HEK293 (cell line): ENCODE results near the gene DOK4.

Experiments used
- GFI1B ChIP-seq: fragments of 450-650 bp; formaldehyde crosslinking; IDR thresholded peaks from 2 replicates; pipeline ENCODE4 v1.5.1; 2016; ENCODE audit warnings: missing biosample characterization, missing genetic modification characterization
- GLIS1 ChIP-seq: fragments of 450-650 bp; formaldehyde crosslinking; IDR thresholded peaks from 2 replicates; pipeline ENCODE4 v1.5.1; 2016; ENCODE audit warnings: missing biosample characterization, missing genetic modification characterization
- YY2 ChIP-seq: fragments of 450-650 bp; formaldehyde crosslinking; IDR thresholded peaks from 2 replicates; pipeline ENCODE4 v1.5.1; 2016; ENCODE audit warnings: missing biosample characterization, missing genetic modification characterization
- ZBTB10 ChIP-seq: fragments of 450-650 bp; formaldehyde crosslinking; IDR thresholded peaks from 2 replicates; pipeline ENCODE4 v1.5.1; 2016; ENCODE audit warnings: missing biosample characterization, missing genetic modification characterization
- ZBTB20 ChIP-seq: fragments of 450-650 bp; formaldehyde crosslinking; IDR thresholded peaks from 2 replicates; pipeline ENCODE4 v1.5.1; 2016; ENCODE audit warnings: missing biosample characterization, missing genetic modification characterization
- ZNF10 ChIP-seq: fragments of 450-650 bp; formaldehyde crosslinking; IDR thresholded peaks from 2 replicates; pipeline ENCODE4 v1.5.1; 2017; ENCODE audit warnings: missing biosample characterization, missing genetic modification characterization
- ZNF112 ChIP-seq: fragments of 450-650 bp; formaldehyde crosslinking; IDR thresholded peaks from 2 replicates; pipeline ENCODE4 v1.5.0; 2017; ENCODE audit warnings: missing biosample characterization, missing genetic modification characterization
- ZNF121 ChIP-seq: fragments of 450-650 bp; formaldehyde crosslinking; IDR thresholded peaks from 2 replicates; pipeline ENCODE4 v1.5.1; 2016; ENCODE audit warnings: missing biosample characterization, missing genetic modification characterization
- ZNF138 ChIP-seq: fragments of 450-650 bp; formaldehyde crosslinking; IDR thresholded peaks from 2 replicates; pipeline ENCODE4 v1.5.1; 2016; ENCODE audit warnings: missing biosample characterization, missing genetic modification characterization, borderline replicate concordance
- ZNF146 ChIP-seq: fragments of 450-650 bp; formaldehyde crosslinking; IDR thresholded peaks from 2 replicates; pipeline ENCODE4 v1.5.1; 2016; ENCODE audit warnings: missing biosample characterization, missing genetic modification characterization
- ZNF211 ChIP-seq: fragments of 450-650 bp; formaldehyde crosslinking; IDR thresholded peaks from 2 replicates; pipeline ENCODE4 v1.5.1; 2016; ENCODE audit warnings: low read depth, missing biosample characterization, missing genetic modification characterization
- ZNF221 ChIP-seq: fragments of 450-650 bp; formaldehyde crosslinking; IDR thresholded peaks from 2 replicates; pipeline ENCODE4 v1.5.1; 2017; ENCODE audit warnings: missing biosample characterization, missing genetic modification characterization, borderline replicate concordance
- ZNF24 ChIP-seq: fragments of 450-650 bp; formaldehyde crosslinking; IDR thresholded peaks from 2 replicates; pipeline ENCODE4 v1.5.1; 2016; ENCODE audit warnings: missing biosample characterization, missing genetic modification characterization
- ZNF292 ChIP-seq: fragments of 450-650 bp; formaldehyde crosslinking; IDR thresholded peaks from 2 replicates; pipeline ENCODE4 v1.5.1; 2016; ENCODE audit warnings: low read depth, missing biosample characterization, missing genetic modification characterization, borderline replicate concordance
- ZNF302 ChIP-seq: fragments of 450-650 bp; formaldehyde crosslinking; IDR thresholded peaks from 2 replicates; pipeline ENCODE4 v1.5.1; 2016; ENCODE audit warnings: missing biosample characterization, missing genetic modification characterization, low read depth
- ZNF362 ChIP-seq: fragments of 450-650 bp; formaldehyde crosslinking; IDR thresholded peaks from 2 replicates; pipeline ENCODE4 v1.5.1; 2016; ENCODE audit warnings: missing biosample characterization, missing genetic modification characterization
- ZNF366 ChIP-seq: fragments of 450-650 bp; formaldehyde crosslinking; conservative IDR thresholded peaks from 2 replicates; pipeline ENCODE4 v1.5.1; 2016; ENCODE audit warnings: missing biosample characterization, missing genetic modification characterization
- ZNF488 ChIP-seq: fragments of 450-650 bp; formaldehyde crosslinking; IDR thresholded peaks from 2 replicates; pipeline ENCODE4 v1.5.1; 2016; ENCODE audit warnings: missing biosample characterization, missing genetic modification characterization
- ZNF549 ChIP-seq: fragments of 450-650 bp; IDR thresholded peaks from 2 replicates; pipeline ENCODE4 v1.5.1; 2018; ENCODE audit warnings: missing biosample characterization, missing genetic modification characterization, mild to moderate bottlenecking, inconsistent platforms, moderate library complexity
- ZNF558 ChIP-seq: fragments of 450-650 bp; formaldehyde crosslinking; IDR thresholded peaks from 2 replicates; pipeline ENCODE4 v1.5.1; 2016; ENCODE audit warnings: missing biosample characterization, missing genetic modification characterization
- ZNF704 ChIP-seq: fragments of 450-650 bp; formaldehyde crosslinking; IDR thresholded peaks from 2 replicates; pipeline ENCODE4 v1.5.1; 2016; ENCODE audit warnings: missing biosample characterization, missing genetic modification characterization
- ZNF785 ChIP-seq: fragments of 450-650 bp; formaldehyde crosslinking; IDR thresholded peaks from 2 replicates; pipeline ENCODE4 v1.5.1; 2016; ENCODE audit warnings: missing biosample characterization, missing genetic modification characterization
- ZNF843 ChIP-seq: fragments of 450-650 bp; formaldehyde crosslinking; IDR thresholded peaks from 2 replicates; pipeline ENCODE4 v1.5.1; 2016; ENCODE audit warnings: missing biosample characterization, missing genetic modification characterization
- ZSCAN23 ChIP-seq: fragments of 450-650 bp; formaldehyde crosslinking; IDR thresholded peaks from 2 replicates; pipeline ENCODE4 v1.5.1; 2016; ENCODE audit warnings: missing biosample characterization, missing genetic modification characterization
- ZXDB ChIP-seq: fragments of 450-650 bp; formaldehyde crosslinking; IDR thresholded peaks from 2 replicates; pipeline ENCODE4 v1.5.1; 2016; ENCODE audit warnings: missing biosample characterization, missing genetic modification characterization
- TF ChIP-seq, protein P1 (sequence below): fragments of 450-650 bp; formaldehyde crosslinking; IDR thresholded peaks from 2 replicates; pipeline ENCODE4 v1.5.1; 2016; ENCODE audit warnings: missing biosample characterization, missing genetic modification characterization, low read depth
- TF ChIP-seq, protein P2 (sequence below): fragments of 450-650 bp; formaldehyde crosslinking; conservative IDR thresholded peaks from 2 replicates; pipeline ENCODE4 v1.5.1; 2016; ENCODE audit warnings: low read depth, missing biosample characterization, missing genetic modification characterization

The DOK4 gene

DNA sequence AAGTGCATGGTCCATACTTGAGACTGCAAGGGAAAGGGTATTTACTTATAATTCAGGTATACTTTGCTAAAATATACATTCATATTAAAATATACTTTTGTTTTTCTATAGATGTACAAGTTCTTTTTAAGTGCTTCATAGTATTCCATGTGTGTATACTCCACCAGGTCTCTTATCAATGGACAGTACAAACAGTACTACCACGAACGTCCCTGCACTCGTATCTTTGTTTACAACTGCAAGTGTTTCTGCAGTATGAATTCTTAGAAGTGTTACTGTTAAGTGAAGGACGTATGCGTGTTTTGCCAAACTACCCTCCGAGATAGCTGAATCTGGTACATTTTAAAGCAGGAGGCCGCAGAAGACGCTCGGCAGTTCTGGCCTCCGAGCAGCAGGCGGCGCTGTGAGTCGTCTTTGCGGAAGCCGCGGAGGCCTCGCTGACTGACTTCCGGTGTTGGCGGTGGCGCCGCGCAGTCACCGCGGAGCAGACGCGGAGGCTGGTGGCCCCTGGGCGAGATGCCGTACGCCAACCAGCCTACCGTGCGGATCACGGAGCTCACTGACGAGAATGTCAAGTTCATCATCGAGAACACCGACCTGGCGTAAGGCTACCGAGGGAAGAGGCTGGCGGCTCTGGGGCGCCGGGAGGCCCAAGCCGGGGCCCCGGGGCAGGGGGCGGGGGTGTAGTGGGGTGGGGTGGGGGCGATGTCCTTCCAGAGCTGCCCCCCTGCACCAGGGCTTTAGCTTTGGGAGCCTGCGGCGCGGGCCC lies 23.9 kb downstream of the DOK4 start, which contains the start of gene POLR2C (continued):
- no peak for TF ChIP-seq ZBTB10 (tag by site-specific recombination)
- peak; percentile 76 for TF ChIP-seq YY2
- no peak for TF ChIP-seq ZNF549 (tag by site-specific recombination)
- no peak for TF ChIP-seq ZNF704
- no peak for TF ChIP-seq ZNF121
- no peak for TF ChIP-seq ZSCAN23 (tag by site-specific recombination)
- peak; percentile 88 for TF ChIP-seq ZXDB
- TF ChIP-seq ZNF785 (tag by site-specific recombination): no peak
- no peak for TF ChIP-seq ZNF221
- peak; percentile 57; the same call in 1 of the 2 replicates for TF ChIP-seq ZBTB20 (tag by site-specific recombination)
- no peak for TF ChIP-seq ZNF292
- TF ChIP-seq ZNF366 (tag by site-specific recombination): no peak
- no peak for TF ChIP-seq ZNF362 (tag by site-specific recombination)
- TF ChIP-seq ZNF558: no peak
- peak; percentile 66 for TF ChIP-seq ZNF146 (tag by site-specific recombination)
- TF ChIP-seq ZNF843: peak; percentile 52; the same call in 1 of the 2 replicates
- TF ChIP-seq, protein P1, sequence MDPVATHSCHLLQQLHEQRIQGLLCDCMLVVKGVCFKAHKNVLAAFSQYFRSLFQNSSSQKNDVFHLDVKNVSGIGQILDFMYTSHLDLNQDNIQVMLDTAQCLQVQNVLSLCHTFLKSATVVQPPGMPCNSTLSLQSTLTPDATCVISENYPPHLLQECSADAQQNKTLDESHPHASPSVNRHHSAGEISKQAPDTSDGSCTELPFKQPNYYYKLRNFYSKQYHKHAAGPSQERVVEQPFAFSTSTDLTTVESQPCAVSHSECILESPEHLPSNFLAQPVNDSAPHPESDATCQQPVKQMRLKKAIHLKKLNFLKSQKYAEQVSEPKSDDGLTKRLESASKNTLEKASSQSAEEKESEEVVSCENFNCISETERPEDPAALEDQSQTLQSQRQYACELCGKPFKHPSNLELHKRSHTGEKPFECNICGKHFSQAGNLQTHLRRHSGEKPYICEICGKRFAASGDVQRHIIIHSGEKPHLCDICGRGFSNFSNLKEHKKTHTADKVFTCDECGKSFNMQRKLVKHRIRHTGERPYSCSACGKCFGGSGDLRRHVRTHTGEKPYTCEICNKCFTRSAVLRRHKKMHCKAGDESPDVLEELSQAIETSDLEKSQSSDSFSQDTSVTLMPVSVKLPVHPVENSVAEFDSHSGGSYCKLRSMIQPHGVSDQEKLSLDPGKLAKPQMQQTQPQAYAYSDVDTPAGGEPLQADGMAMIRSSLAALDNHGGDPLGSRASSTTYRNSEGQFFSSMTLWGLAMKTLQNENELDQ: no peak
- no peak for TF ChIP-seq GFI1B
- TF ChIP-seq ZNF138 (tag by site-specific recombination): no peak
- TF ChIP-seq ZNF112 (tag by site-specific recombination): no peak
- TF ChIP-seq ZNF302 (tag by site-specific recombination): no peak
- peak; percentile 84; the same call in 1 of the 2 replicates for TF ChIP-seq ZNF24 (tag by site-specific recombination)
- peak; percentile 46; the same call in 1 of the 2 replicates for TF ChIP-seq ZNF10 (tag by site-specific recombination)
- TF ChIP-seq, protein P2, sequence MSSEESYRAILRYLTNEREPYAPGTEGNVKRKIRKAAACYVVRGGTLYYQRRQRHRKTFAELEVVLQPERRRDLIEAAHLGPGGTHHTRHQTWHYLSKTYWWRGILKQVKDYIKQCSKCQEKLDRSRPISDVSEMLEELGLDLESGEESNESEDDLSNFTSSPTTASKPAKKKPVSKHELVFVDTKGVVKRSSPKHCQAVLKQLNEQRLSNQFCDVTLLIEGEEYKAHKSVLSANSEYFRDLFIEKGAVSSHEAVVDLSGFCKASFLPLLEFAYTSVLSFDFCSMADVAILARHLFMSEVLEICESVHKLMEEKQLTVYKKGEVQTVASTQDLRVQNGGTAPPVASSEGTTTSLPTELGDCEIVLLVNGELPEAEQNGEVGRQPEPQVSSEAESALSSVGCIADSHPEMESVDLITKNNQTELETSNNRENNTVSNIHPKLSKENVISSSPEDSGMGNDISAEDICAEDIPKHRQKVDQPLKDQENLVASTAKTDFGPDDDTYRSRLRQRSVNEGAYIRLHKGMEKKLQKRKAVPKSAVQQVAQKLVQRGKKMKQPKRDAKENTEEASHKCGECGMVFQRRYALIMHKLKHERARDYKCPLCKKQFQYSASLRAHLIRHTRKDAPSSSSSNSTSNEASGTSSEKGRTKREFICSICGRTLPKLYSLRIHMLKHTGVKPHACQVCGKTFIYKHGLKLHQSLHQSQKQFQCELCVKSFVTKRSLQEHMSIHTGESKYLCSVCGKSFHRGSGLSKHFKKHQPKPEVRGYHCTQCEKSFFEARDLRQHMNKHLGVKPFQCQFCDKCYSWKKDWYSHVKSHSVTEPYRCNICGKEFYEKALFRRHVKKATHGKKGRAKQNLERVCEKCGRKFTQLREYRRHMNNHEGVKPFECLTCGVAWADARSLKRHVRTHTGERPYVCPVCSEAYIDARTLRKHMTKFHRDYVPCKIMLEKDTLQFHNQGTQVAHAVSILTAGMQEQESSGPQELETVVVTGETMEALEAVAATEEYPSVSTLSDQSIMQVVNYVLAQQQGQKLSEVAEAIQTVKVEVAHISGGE (tag by site-specific recombination): peak; percentile 93
- TF ChIP-seq ZNF211: no peak
- no peak for TF ChIP-seq ZNF488
- TF ChIP-seq GLIS1 (tag by site-specific recombination): no peak
